HG03280 (cell line): ENCODE data around the gene MUL1.
A peak's percentile ranks its signal among the peaks of the same experiment; 100 is the strongest.
"Not testable (repeated sequence)": the region's sequence is repeated elsewhere in the genome, so short reads cannot be mapped to it uniquely, and the experiment has no call there.

Source experiments
- ATAC-seq: cut with Tn5 transposase; IDR thresholded peaks from one replicate; pipeline ENCODE4 v1.9.1; 2021; ENCODE audit warnings: mild to moderate bottlenecking, moderate library complexity; ENCODE audit not compliant: unreplicated experiment

The MUL1 gene

DNA sequence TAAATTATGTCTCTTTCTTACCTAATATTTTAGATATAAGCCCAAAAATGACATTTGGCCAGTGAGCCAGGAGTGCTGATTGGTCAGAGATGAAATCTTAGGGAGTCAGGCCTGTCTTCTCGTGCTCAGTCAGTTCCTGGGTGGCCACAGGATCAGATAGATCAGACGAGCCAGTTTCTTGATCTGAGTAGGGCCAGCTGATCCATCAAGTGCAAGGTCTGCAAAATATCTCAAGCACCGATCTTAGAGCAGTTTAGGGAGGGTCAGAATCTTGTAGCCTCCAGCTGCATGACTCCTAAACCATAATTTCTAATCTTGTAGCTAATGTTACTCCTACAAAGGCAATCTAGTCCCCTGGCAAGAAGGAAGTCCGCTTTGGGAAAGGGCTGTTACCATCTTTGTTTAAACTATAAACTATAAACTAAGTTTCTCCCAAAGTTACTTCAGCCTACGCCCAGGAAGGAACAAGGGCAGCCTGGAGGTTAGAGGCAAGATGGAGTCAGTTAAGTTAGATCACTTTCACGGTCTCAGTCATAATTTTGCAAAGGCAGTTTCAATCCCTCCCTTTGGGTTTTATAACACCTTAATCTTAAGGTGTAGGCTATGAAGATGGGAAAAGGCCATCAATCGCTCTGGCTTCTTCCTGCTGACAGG is 11.8 kb upstream of the MUL1 start:
- not testable (repeated sequence) for ATAC-seq

DNA sequence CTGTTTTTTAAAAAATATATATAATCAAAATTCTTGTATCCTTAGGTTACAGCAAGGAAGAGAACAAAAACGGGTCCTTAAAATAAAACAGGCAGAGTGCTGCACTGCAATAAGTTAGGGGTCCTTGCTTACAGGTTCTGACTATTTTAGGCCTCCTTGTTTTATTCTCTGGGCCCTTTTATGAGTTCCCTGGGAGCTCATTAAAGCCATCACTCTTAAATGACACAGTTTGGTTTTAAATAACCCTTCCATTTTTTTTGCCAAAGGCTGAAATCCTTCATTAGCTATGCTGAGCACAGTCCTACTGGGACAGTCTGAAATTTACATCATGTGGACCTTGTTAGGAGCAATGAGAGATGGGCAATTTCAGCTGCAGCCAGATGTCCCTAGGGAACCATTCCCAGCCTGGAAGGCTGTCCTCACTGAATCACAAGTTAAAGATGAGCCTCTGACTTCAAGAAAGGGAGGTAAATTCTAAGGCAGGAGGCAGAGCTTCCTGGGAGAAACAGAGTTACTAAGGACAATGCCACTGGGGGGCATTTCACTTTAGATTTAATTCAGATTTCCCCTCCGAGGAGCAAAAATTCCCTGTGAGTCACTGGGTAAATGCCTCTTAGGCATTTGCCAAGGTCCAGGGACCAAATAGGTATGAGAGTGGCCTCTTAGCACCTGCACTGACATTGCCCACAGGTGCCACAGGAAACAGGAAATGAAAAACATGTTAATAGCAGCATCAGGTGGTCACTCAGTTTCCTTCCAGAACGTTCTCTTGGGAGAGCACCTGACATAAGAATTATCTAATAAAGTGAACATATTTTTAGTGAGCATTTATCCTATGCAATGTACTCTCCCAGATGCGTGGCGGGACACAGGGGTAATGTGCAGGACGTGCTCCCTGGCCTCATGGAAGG is 3.8 kb upstream of the MUL1 start:
- no peak for ATAC-seq

DNA sequence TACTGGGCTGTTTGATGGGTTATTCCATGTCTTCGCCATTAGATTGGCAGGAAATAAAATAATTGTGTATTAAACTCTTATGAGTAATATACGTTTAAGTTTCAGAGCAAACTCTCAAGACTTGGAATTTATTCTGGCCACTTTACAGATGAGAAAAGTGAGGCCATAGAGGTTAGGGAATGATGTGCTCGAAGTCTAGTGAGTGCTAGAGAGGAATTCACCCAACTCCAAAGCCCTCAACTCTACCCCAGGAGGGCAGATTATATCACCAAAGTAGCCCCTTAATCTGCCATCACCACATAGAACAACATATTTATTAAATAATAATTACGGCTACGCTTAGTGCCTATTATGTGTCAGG is 440 bp upstream of the MUL1 start:
- ATAC-seq, result no peak

GRCh38 chr1:20507248-20507563 is 745 bp downstream of the MUL1 start:
- ATAC-seq, result no peak

GRCh38 chr1:20505488-20505887 is 2.5 kb downstream of the MUL1 start:
- ATAC-seq, result no peak

DNA sequence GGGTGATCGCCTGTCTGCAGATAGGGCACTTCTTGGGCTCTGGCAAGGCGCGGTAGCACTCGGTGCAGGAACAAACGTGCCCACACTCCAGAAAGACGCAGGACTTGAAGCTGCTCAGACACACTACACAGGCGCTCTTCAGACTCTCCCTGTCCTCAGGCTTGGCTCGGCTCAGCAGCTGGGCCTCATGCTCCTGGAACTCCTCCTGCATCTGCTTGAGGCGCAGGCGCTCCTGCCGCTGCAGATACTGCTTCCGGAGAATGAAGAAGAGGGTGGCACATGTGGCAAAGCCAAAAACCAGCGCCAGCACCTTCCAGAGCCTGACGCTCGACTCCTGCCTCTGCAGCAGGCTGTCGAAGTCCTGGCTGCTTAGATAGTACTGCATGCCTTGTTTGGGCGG is 7.2 kb downstream of the MUL1 start:
- no peak for ATAC-seq

- no peak for ATAC-seq
Measured at GRCh38 chr1:20499718-20500117, 8.2 kb downstream of the MUL1 start.

- no peak for ATAC-seq
Measured at GRCh38 chr1:20499105-20499504, 8.8 kb downstream of the MUL1 start.

- no peak for ATAC-seq
Measured at GRCh38 chr1:20498116-20498515, 9.8 kb downstream of the MUL1 start.

GRCh38 chr1:20497506-20497905 is 10.4 kb downstream of the MUL1 start:
- no peak for ATAC-seq

DNA sequence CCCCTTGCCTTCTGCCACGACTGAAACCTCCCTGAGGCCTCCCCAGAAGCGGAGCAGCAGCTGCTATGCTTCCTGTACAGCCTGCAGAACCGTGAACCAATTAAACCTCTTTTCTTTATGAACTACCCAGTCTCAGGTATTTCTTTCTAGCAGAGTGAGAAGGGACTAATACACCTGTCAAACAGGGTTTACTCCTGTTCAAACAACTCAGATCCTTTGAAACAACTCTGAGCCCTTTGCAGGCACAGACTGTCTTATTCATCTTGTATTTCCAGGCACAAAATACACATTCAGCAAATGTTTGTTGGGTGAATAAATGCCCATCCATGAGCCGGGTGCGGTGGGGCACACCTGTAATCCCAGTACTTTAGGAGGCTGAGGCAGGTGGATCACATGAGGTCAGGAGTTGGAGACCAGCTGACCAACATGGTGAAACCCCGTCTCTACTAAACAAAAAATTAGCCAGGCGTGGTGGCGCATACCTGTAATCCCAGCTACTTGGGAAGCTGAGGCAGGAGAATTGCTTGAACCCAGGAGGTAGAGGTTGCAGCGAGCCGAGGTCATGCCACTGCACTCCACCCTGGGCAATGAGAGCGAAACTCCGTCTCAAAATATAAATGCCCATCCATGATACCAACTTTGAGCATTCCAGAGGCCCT is 11.1 kb downstream of the MUL1 start:
- ATAC-seq, result not testable (repeated sequence)

DNA sequence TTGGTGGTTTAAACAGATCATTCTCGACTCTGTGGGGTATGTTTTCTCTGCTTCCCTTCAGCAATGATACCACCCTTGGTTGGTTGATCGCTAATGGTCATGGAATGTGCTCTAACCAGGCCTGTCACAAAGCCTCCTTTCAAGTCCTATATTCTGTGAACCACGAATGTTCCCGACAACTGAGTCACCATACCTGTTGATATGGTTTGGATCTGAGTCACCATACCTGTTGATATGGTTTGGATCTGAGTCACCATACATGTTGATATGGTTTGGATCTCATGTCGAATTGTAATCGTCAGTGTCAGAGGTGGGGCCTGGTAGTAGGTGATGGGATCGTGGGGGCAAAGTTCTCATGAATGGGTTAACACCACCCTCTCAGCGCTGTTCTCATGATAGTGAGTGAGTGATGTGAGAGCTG is 11.7 kb downstream of the MUL1 start:
- ATAC-seq, result no peak

DNA sequence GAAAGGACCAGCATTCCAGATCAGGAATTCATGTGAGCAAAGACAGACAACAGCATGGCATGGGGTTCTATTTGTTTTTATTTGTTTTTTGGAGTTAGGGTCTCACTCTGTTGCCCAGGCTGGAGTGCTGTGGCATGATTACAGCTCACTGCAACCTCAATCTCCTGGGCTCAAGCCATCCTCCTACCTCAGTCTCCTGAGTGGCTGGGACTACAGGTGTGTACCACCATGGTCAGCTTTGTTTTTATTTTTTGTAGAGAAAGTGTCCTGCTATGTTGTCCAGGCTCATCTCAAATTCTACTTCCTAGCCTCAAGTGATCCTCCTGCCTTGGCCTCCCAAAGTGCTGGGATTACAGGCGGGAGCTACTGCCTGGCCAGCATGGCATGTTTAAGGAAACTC is 12.3 kb downstream of the MUL1 start:
- ATAC-seq, result no peak

DNA sequence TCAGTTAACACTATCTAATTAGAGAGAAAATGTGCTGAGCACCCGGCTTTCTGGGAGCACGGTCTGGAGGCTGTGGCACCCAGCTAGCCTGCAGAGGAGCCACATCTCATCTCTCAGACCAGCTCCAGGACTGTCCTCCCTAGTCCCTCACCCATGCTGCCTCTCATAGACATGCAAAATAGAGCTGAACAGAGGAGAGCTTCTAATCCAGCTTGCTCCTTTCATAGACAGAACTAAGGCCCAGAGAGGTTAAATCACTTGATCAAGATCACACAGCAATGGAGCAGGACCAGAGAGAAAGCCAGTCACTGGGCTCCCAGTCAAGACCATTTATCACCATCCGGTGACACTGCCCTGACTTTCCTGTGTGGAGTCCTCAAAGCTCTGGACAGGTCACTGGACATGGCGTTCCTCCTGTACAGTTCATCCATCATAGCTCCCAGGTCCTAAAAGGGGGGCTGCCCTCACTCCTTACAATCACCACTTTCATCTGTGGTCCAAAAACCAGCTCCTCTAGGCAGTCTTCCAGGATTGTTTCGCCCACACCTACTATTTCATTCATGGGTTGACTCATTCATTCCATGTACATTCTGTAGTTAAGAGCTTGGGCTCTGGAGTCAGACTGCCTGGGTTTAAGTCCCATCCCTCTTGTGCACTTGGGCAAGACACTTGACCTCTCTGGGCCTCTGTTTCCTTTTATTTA is 13.2 kb downstream of the MUL1 start:
- ATAC-seq, result no peak

GRCh38 chr1:20493839-20494608 is 13.9 kb downstream of the MUL1 start:
- ATAC-seq, result peak; percentile 50

DNA sequence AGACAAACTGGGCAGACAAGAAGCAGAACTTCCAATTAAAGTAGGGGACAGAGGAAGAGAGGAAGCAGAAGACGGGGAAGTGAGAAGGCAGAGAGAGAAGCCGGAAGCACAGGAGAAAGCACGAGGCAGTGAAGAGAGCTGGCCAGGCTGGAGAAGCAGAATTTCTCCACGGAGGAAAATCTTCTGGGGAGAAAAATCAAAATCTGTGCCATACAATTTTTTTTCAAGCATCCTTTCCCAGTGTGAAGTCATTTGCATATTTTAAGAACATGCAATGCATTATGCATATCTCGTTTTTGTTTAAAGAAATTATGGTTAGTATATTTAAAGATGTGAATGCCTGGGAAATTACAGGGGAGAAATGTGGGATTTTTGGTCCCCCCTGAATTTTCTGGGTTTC is 14.6 kb downstream of the MUL1 start:
- no peak for ATAC-seq

- no peak for ATAC-seq
Measured at GRCh38 chr1:20492751-20493150, 15.2 kb downstream of the MUL1 start.

DNA sequence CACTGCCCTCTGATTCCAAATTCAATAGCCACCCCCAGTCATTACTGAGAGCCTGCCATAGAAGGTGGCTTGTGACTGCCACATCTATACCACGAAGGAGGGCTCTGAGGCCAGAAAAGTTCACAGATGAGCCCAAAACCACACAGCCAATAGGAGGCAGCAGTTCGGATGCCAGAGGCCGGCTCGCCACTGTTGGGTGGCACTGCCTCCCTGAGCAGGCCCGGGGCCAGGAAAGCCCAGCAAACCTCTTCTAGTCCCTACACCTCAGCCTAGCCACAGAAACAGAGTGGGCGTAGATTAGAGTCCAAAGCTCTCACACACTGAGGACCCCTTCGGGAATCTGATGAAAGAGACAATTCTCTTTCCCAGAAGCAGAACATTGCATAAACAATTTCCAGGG is 16.1 kb downstream of the MUL1 start:
- ATAC-seq, result no peak

DNA sequence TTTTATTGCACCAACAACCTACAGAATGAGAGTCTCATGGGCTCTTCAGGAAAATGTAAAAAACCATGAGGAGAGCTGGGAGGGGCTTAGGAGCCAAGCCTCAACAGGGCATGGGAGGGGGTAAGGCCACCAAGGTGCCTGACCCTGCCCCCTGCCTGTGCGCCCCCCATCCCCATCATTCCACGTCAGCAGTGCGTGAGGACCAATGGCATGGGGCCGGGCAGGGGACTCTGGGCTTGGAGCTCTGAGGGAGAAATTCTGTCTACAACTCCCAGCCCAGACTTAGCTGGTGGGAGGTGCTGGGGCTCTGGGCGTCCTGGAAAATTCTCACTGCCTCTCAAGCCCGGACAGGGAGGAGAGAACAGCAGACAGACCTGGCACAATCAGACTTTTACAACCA is 16.8 kb downstream of the MUL1 start:
- no peak for ATAC-seq

GRCh38 chr1:20487236-20487590 is 20.7 kb downstream of the MUL1 start:
- ATAC-seq, result no peak
